Liver (tissue), 3 donors: ENCODE measurements around the gene ULK3.
A peak's percentile ranks its signal among the peaks of the same experiment; 100 is the strongest.

Experiments
- ATF3 ChIP-seq: IDR thresholded peaks from 2 replicates; pipeline ENCODE4 v1.6.1; 2016; ENCODE audit warnings: antibody characterized with exemption
- FOXA1 ChIP-seq: IDR thresholded peaks from 2 replicates; pipeline ENCODE4 v1.6.1; 2016; ENCODE audit warnings: antibody characterized with exemption
- GABPA ChIP-seq, 2 donors: IDR thresholded peaks in 1 of 2; conservative IDR thresholded peaks in 1 of 2; 2 replicates each; pipeline ENCODE4 v1.6.1; 2016; ENCODE audit warnings: antibody characterized with exemption in 2 of 2, mild to moderate bottlenecking in 1 of 2, moderate library complexity in 1 of 2
- SP1 ChIP-seq: IDR thresholded peaks from 2 replicates; pipeline ENCODE4 v1.6.1; 2018; ENCODE audit warnings: antibody characterized with exemption, mild to moderate bottlenecking
- YY1 ChIP-seq: IDR thresholded peaks from 2 replicates; pipeline ENCODE4 v1.6.1; 2016; ENCODE audit warnings: antibody characterized with exemption, mild to moderate bottlenecking
- TF ChIP-seq, protein P1 (sequence below): fragments of 150-350 bp; IDR thresholded peaks from 2 replicates; pipeline ENCODE4 v1.5.1; 2017; ENCODE audit warnings: improper control_type of control experiment, low read depth, low read length; ENCODE audit not compliant: missing input control
- TF ChIP-seq, protein P2 (sequence below): IDR thresholded peaks from 2 replicates; pipeline ENCODE4 v1.6.1; 2016; ENCODE audit warnings: antibody characterized with exemption
- TF ChIP-seq, protein P3 (sequence below): IDR thresholded peaks from 2 replicates; pipeline ENCODE4 v1.6.1; 2016; ENCODE audit warnings: antibody characterized with exemption
- donor health status: healthy.
- donor health status: healthy.

DNA sequence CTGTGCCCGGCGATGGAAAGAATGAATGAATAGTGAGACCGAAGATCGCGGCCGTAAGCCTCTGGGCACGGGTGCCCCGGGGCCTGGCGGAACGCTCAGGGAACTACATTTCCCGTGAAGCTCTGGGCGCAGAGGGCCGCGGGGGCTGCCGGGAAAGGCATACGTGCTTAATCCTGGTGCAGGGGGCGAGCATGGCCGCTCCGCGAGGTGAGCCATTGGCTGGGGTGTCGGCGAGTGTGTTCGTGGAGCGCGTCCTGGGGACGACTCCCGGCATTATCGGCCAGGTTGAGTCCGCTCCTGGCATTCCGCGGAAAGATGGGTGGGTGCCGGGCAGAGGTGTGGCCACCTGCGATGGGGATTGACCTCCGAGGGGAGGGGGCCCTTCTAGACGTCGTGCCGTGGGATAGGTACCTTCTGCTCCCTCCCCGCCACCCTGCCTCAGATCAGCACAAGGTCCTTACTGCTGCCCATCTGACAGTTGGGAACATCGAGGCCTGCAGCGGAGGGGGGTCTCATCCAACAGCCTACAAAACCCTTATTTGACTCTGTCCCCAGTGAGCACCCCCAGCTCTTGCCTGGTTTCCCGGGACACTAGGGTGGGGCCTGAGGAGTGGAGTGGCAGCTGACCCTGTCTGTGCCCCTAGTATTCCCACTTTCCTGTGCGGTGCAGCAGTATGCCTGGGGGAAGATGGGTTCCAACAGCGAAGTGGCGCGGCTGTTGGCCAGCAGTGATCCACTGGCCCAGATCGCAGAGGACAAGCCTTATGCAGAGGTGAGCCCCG, 47.1 kb upstream of the ULK3 start, which contains the start of gene MPI:
- TF ChIP-seq, protein P1, sequence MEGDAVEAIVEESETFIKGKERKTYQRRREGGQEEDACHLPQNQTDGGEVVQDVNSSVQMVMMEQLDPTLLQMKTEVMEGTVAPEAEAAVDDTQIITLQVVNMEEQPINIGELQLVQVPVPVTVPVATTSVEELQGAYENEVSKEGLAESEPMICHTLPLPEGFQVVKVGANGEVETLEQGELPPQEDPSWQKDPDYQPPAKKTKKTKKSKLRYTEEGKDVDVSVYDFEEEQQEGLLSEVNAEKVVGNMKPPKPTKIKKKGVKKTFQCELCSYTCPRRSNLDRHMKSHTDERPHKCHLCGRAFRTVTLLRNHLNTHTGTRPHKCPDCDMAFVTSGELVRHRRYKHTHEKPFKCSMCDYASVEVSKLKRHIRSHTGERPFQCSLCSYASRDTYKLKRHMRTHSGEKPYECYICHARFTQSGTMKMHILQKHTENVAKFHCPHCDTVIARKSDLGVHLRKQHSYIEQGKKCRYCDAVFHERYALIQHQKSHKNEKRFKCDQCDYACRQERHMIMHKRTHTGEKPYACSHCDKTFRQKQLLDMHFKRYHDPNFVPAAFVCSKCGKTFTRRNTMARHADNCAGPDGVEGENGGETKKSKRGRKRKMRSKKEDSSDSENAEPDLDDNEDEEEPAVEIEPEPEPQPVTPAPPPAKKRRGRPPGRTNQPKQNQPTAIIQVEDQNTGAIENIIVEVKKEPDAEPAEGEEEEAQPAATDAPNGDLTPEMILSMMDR: peak; percentile 14
- TF ChIP-seq, protein P2, sequence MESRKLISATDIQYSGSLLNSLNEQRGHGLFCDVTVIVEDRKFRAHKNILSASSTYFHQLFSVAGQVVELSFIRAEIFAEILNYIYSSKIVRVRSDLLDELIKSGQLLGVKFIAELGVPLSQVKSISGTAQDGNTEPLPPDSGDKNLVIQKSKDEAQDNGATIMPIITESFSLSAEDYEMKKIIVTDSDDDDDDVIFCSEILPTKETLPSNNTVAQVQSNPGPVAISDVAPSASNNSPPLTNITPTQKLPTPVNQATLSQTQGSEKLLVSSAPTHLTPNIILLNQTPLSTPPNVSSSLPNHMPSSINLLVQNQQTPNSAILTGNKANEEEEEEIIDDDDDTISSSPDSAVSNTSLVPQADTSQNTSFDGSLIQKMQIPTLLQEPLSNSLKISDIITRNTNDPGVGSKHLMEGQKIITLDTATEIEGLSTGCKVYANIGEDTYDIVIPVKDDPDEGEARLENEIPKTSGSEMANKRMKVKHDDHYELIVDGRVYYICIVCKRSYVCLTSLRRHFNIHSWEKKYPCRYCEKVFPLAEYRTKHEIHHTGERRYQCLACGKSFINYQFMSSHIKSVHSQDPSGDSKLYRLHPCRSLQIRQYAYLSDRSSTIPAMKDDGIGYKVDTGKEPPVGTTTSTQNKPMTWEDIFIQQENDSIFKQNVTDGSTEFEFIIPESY: no peak
- TF ChIP-seq FOXA1 (no peak), SP1 (peak; percentile 24), ATF3 (no peak), YY1 (peak; percentile 94), GABPA (IDR thresholded peaks at IDR 0.05 in 1 of 2, conservative IDR thresholded peaks at IDR 0.05 in 1 of 2) (no peak)
- TF ChIP-seq, protein P3, sequence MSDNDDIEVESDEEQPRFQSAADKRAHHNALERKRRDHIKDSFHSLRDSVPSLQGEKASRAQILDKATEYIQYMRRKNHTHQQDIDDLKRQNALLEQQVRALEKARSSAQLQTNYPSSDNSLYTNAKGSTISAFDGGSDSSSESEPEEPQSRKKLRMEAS: no peak
